SK-N-SH treated with all-trans-retinoic acid at 6 μM for 48 hours (cell line): ENCODE data around the gene SLC25A10.
A peak's percentile ranks its signal among the peaks of the same experiment; 100 is the strongest.

Source experiments
- ATAC-seq: fragments of 200-7000 bp; cut with Tn5 transposase; 3 replicates; pipeline ENCODE4 v1.9.1; 2020; ENCODE audit warnings: mild to moderate bottlenecking, moderate library complexity
- ARNTL ChIP-seq: fragments of 450-650 bp; formaldehyde crosslinking; IDR thresholded peaks from 2 replicates; pipeline ENCODE4 v1.5.0; 2020; ENCODE audit warnings: low read depth, mild to moderate bottlenecking, moderate library complexity, borderline replicate concordance
- BACH2 ChIP-seq: fragments of 250-450 bp; sonication (Bioruptor Pico); IDR thresholded peaks from 2 replicates; pipeline ENCODE4 v1.9.0; 2021; ENCODE audit warnings: mild to moderate bottlenecking, borderline replicate concordance
- CSDC2 ChIP-seq: fragments of 250-450 bp; sonication (Bioruptor Pico); IDR thresholded peaks from 2 replicates; pipeline ENCODE4 v1.5.0; 2020; ENCODE audit warnings: mild to moderate bottlenecking, moderate library complexity
- CSRNP3 ChIP-seq: fragments of 250-450 bp; sonication (Bioruptor Pico); IDR thresholded peaks from 2 replicates; pipeline ENCODE4 v1.5.1; 2021; ENCODE audit warnings: mild to moderate bottlenecking, moderate library complexity
- ESRRG ChIP-seq: fragments of 250-450 bp; sonication (Bioruptor Pico); IDR thresholded peaks from 2 replicates; pipeline ENCODE4 v1.6.1; 2021; ENCODE audit warnings: mild to moderate bottlenecking
- GLIS3 ChIP-seq: fragments of 250-450 bp; sonication (Bioruptor Pico); IDR thresholded peaks from 2 replicates; pipeline ENCODE4 v1.5.0; 2020; ENCODE audit warnings: mild to moderate bottlenecking, moderate library complexity
- ISL1 ChIP-seq: fragments of 250-450 bp; sonication (Bioruptor Pico); IDR thresholded peaks from 2 replicates; pipeline ENCODE4 v2.1.2; 2022; ENCODE audit warnings: mild to moderate bottlenecking, moderate library complexity
- OSR1 ChIP-seq: fragments of 250-450 bp; sonication (Bioruptor Pico); IDR thresholded peaks from 2 replicates; pipeline ENCODE4 v1.8.0; 2022; ENCODE audit warnings: moderate library complexity, mild to moderate bottlenecking, inconsistent platforms
- PATZ1 ChIP-seq: fragments of 250-450 bp; sonication (Bioruptor Pico); IDR thresholded peaks from 2 replicates; pipeline ENCODE4 v1.8.0; 2020; ENCODE audit warnings: mild to moderate bottlenecking, moderate library complexity, borderline replicate concordance
- POU6F1 ChIP-seq: fragments of 250-450 bp; sonication (Bioruptor Pico); IDR thresholded peaks from 2 replicates; pipeline ENCODE4 v1.8.0; 2021; ENCODE audit warnings: low read depth, mild to moderate bottlenecking, moderate library complexity, borderline replicate concordance
- PPARA ChIP-seq: fragments of 250-450 bp; sonication (Bioruptor Pico); IDR thresholded peaks from 2 replicates; pipeline ENCODE4 v1.5.0; 2020; ENCODE audit warnings: mild to moderate bottlenecking, borderline replicate concordance
- RARB ChIP-seq: fragments of 250-450 bp; sonication (Bioruptor Pico); IDR thresholded peaks from 2 replicates; pipeline ENCODE4 v1.8.0; 2021; ENCODE audit warnings: mild to moderate bottlenecking, moderate library complexity
- SNAI2 ChIP-seq: fragments of 250-450 bp; sonication (Bioruptor Pico); IDR thresholded peaks from 2 replicates; pipeline ENCODE4 v1.5.0; 2020; ENCODE audit warnings: mild to moderate bottlenecking, moderate library complexity
- TCF4 ChIP-seq: fragments of 250-450 bp; sonication (Bioruptor Pico); IDR thresholded peaks from 2 replicates; pipeline ENCODE4 v1.8.0; 2021; ENCODE audit warnings: mild to moderate bottlenecking, moderate library complexity, borderline replicate concordance
- TOX ChIP-seq: fragments of 250-450 bp; sonication (Bioruptor Pico); IDR thresholded peaks from 2 replicates; pipeline ENCODE4 v1.8.0; 2021; ENCODE audit warnings: mild to moderate bottlenecking, moderate library complexity, borderline replicate concordance
- ZC3H10 ChIP-seq: fragments of 250-450 bp; sonication (Bioruptor Pico); IDR thresholded peaks from 2 replicates; pipeline ENCODE4 v1.5.1; 2021; ENCODE audit warnings: mild to moderate bottlenecking, moderate library complexity
- ZFP30 ChIP-seq: fragments of 450-650 bp; formaldehyde crosslinking; IDR thresholded peaks from 2 replicates; pipeline ENCODE4 v1.5.0; 2022; ENCODE audit warnings: mild to moderate bottlenecking, moderate library complexity
- ZNF8 ChIP-seq: fragments of 450-650 bp; formaldehyde crosslinking; IDR thresholded peaks from 2 replicates; pipeline ENCODE4 v1.5.0; 2020; ENCODE audit warnings: mild to moderate bottlenecking, moderate library complexity
- TF ChIP-seq, protein P1 (sequence below): fragments of 250-450 bp; sonication (Bioruptor Pico); IDR thresholded peaks from 2 replicates; pipeline ENCODE4 v1.5.1; 2020; ENCODE audit warnings: low read depth, mild to moderate bottlenecking, moderate library complexity
- TF ChIP-seq, protein P2 (sequence below): fragments of 250-450 bp; sonication (Bioruptor Pico); IDR thresholded peaks from 2 replicates; pipeline ENCODE4 v1.5.0; 2020; ENCODE audit warnings: mild to moderate bottlenecking, moderate library complexity

SLC25A10 gene

DNA sequence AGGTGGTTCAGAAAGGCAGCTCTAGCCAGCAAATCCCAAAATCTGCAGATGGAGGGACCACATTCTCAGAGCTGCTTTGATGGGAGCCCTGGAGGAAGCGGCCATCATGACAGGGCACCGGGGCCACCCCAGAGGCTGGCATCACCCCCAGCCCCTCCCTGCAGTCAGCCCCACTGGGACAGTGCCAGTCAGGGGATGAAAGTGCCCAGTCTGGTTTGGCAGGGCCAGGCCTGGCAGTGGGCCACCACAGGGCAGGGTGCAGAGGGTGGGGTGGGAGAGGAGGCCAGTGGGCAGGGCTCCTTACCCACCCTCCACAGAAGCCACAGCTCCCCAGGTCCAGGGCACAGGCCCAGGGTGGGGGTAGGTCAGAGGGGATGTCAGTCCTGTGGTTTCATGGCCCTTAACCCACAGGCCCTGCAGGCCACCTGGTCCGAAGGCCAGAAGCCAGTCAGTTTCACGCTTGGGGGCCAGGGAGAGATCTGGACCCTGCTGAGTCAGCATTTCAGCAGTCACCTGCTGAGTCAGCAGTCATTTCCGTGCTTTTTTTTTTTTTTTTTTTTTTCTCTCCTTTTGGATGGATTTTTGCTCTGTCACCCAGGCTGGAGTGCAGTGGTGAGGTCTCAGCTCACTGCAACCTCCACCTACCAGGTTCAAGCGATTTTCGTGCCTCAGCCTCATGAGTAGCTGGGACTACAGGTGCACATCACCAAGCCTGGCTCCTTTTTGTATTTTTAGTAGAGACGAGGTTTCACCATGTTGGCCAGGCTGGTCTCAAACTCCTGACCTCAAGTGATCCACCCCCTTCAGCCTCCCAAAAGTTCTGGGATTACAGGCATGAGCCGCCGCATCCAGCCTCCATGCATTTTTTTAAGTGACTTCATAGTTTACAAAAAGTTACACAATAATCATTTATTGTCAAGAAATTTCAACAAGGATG is 10.4 kb downstream of the SLC25A10 start:
- peak; percentile 20 for ATAC-seq
- TF ChIP-seq OSR1 (CRISPR knock-in tag) (no peak), ESRRG (CRISPR knock-in tag) (0 out of 2 replicates have a peak, but pooled peaks have one; percentile 42)

GRCh38 chr17:81723651-81724209 is 11.6 kb downstream of the SLC25A10 start:
- peak; percentile 60 for ATAC-seq
- TF ChIP-seq GLIS3: 0 out of 2 replicates have a peak, but pooled peaks have one; percentile 25
- TF ChIP-seq SNAI2 (CRISPR knock-in tag): no peak
- TF ChIP-seq, all 23 proteins: peak for 1

GRCh38 chr17:81725439-81725838 is 13.4 kb downstream of the SLC25A10 start:
- ATAC-seq: no peak
- TF ChIP-seq CSDC2 (CRISPR knock-in tag) (no peak), OSR1 (CRISPR knock-in tag) (no peak), ZNF8 (CRISPR knock-in tag) (no peak), TCF4 (no peak), BACH2 (CRISPR knock-in tag) (no peak), CSRNP3 (no peak), RARB (CRISPR knock-in tag) (no peak), SNAI2 (CRISPR knock-in tag) (no peak), ARNTL (no peak), TOX (no peak), ISL1 (no peak), PATZ1 (no peak), POU6F1 (CRISPR knock-in tag) (no peak), ZFP30 (CRISPR knock-in tag) (no peak), PPARA (CRISPR knock-in tag) (no peak), ZC3H10 (CRISPR knock-in tag) (no peak), GLIS3 (no peak)
- TF ChIP-seq, protein P1, sequence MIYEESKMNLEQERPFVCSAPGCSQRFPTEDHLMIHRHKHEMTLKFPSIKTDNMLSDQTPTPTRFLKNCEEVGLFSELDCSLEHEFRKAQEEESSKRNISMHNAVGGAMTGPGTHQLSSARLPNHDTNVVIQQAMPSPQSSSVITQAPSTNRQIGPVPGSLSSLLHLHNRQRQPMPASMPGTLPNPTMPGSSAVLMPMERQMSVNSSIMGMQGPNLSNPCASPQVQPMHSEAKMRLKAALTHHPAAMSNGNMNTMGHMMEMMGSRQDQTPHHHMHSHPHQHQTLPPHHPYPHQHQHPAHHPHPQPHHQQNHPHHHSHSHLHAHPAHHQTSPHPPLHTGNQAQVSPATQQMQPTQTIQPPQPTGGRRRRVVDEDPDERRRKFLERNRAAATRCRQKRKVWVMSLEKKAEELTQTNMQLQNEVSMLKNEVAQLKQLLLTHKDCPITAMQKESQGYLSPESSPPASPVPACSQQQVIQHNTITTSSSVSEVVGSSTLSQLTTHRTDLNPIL: no peak
- TF ChIP-seq, protein P2, sequence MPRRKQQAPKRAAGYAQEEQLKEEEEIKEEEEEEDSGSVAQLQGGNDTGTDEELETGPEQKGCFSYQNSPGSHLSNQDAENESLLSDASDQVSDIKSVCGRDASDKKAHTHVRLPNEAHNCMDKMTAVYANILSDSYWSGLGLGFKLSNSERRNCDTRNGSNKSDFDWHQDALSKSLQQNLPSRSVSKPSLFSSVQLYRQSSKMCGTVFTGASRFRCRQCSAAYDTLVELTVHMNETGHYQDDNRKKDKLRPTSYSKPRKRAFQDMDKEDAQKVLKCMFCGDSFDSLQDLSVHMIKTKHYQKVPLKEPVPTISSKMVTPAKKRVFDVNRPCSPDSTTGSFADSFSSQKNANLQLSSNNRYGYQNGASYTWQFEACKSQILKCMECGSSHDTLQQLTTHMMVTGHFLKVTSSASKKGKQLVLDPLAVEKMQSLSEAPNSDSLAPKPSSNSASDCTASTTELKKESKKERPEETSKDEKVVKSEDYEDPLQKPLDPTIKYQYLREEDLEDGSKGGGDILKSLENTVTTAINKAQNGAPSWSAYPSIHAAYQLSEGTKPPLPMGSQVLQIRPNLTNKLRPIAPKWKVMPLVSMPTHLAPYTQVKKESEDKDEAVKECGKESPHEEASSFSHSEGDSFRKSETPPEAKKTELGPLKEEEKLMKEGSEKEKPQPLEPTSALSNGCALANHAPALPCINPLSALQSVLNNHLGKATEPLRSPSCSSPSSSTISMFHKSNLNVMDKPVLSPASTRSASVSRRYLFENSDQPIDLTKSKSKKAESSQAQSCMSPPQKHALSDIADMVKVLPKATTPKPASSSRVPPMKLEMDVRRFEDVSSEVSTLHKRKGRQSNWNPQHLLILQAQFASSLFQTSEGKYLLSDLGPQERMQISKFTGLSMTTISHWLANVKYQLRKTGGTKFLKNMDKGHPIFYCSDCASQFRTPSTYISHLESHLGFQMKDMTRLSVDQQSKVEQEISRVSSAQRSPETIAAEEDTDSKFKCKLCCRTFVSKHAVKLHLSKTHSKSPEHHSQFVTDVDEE (CRISPR knock-in tag): no peak
